Osteoblast (primary cell): ENCODE data around the gene MAPT. TPM values are rescaled to one million over a fixed set of nuclear protein-coding genes. Genes with fewer than 3 reads are reported as not detected.

Experiments used
- DNase-seq: peaks from one replicate; pipeline ENCODE4 v3.0.0; 2011; ENCODE audit warnings: low spot score, mixed read lengths; ENCODE audit not compliant: insufficient read length; ENCODE audit errors: missing footprints
- H2AFZ ChIP-seq: 2 replicates; pipeline ENCODE4 v1.6.0; 2011; ENCODE audit warnings: mild to moderate bottlenecking, low read length
- H3K27ac ChIP-seq: 2 replicates; pipeline ENCODE4 v1.5.1; 2011; ENCODE audit warnings: mild to moderate bottlenecking, low read depth, low read length, moderate library complexity
- H3K27me3 ChIP-seq: 2 replicates; pipeline ENCODE4 v1.6.0; 2012; ENCODE audit warnings: mild to moderate bottlenecking, control low read depth, inconsistent platforms, low read length, moderate library complexity; ENCODE audit not compliant: insufficient read depth
- H3K36me3 ChIP-seq: 2 replicates; pipeline ENCODE4 v1.5.1; 2011; ENCODE audit warnings: mild to moderate bottlenecking, low read length, control low read depth, moderate library complexity; ENCODE audit not compliant: insufficient read depth
- H3K4me1 ChIP-seq: 2 replicates; pipeline ENCODE4 v1.5.1; 2011; ENCODE audit warnings: mild to moderate bottlenecking, low read length, control low read depth, moderate library complexity; ENCODE audit not compliant: insufficient read depth
- H3K4me2 ChIP-seq: 2 replicates; pipeline ENCODE4 v1.6.0; 2011; ENCODE audit warnings: mild to moderate bottlenecking, low read length; ENCODE audit not compliant: insufficient read depth
- H3K4me3 ChIP-seq: fragments of 200-600 bp; sonication (generic); 3 replicates; pipeline ENCODE4 v1.5.1; 2012; ENCODE audit warnings: mild to moderate bottlenecking, low read length, inconsistent platforms; ENCODE audit not compliant: insufficient read depth
- H3K79me2 ChIP-seq: 2 replicates; pipeline ENCODE4 v1.6.0; 2012; ENCODE audit warnings: mild to moderate bottlenecking, low read length, control low read depth, inconsistent platforms; ENCODE audit not compliant: insufficient read depth
- H3K9me3 ChIP-seq: 2 replicates; pipeline ENCODE4 v1.5.1; 2011; ENCODE audit warnings: low read depth, low read length, control low read depth
- H4K20me1 ChIP-seq: 2 replicates; pipeline ENCODE4 v1.6.0; 2012; ENCODE audit warnings: mild to moderate bottlenecking, low read length, control low read depth; ENCODE audit not compliant: insufficient read depth
- CTCF ChIP-seq: IDR thresholded peaks from 2 replicates; pipeline ENCODE4 v1.5.1; 2011; ENCODE audit warnings: mild to moderate bottlenecking, low read depth, low read length, moderate library complexity; ENCODE audit errors: extremely low read depth
- total RNA-seq: library from RNA; depleted of rRNA; stranded (reverse); fragments of >200 nt; gene quantifications from 2 replicates; pipeline ENCODE4 v1.2.3, GENCODE V29; 2012

The MAPT gene
- total RNA-seq = 0.29 and 0.36 TPM in 2 replicates

GRCh38 chr17:45894022-45894784 is at the start of gene MAPT:
TSS of gene MAPT (plus strand) at chr17:45894554. CDS start at chr17:45962338, 67,784 bp downstream.
- Histone ChIP-seq H3K4me2 (peak within 1 kb of the TSS; percentile 77), H2AFZ (peak within 1 kb of the TSS; percentile 94), H3K36me3 (no peaks in the 10 kb centered on the region), H3K4me3 (peak within 1 kb of the TSS; percentile 72), H3K9me3 (no peaks in the 10 kb centered on the region), H3K4me1 (peaks cover 5% of the 10 kb centered on the region), H4K20me1 (no peaks in the 10 kb centered on the region), H3K79me2 (no peaks in the 10 kb centered on the region), H3K27me3 (peaks cover 51% of the 10 kb centered on the region), H3K27ac (no peak within 1 kb of the TSS)
- peak; percentile 71 for TF ChIP-seq CTCF
- DNase-seq = peak; percentile 100

GRCh38 chr17:45844695-45845375 is 49.5 kb upstream of the MAPT start, which contains the start of gene SPPL2C:
TSS of gene SPPL2C (plus strand) at chr17:45844881. CDS start at chr17:45844907, 26 bp downstream.
- no peak within 1 kb of the TSS for H3K27ac ChIP-seq
- H3K27me3 ChIP-seq = no peaks in the 10 kb centered on the region
- no peak for TF ChIP-seq CTCF
- H3K4me2 ChIP-seq = no peak within 1 kb of the TSS
- H3K4me1 ChIP-seq = no peaks in the 10 kb centered on the region
- H3K36me3 ChIP-seq = no peaks in the 10 kb centered on the region
- no peaks in the 10 kb centered on the region for H3K9me3 ChIP-seq
- no peak within 1 kb of the TSS for H3K4me3 ChIP-seq
- H2AFZ ChIP-seq = no peak within 1 kb of the TSS
- no peaks in the 10 kb centered on the region for H4K20me1 ChIP-seq
- DNase-seq = peak; percentile 68
- H3K79me2 ChIP-seq = no peaks in the 10 kb centered on the region

- no peaks in the 10 kb centered on the region for H3K79me2 ChIP-seq
- H3K4me1 ChIP-seq = no peaks in the 10 kb centered on the region
- H3K36me3 ChIP-seq = no peaks in the 10 kb centered on the region
- H4K20me1 ChIP-seq = no peaks in the 10 kb centered on the region
- H3K27ac ChIP-seq = no peak overlapping the region
- peak; percentile 65 for DNase-seq
- H3K4me3 ChIP-seq = no peak overlapping the region
- no peak overlapping the region for H3K4me2 ChIP-seq
- H3K27me3 ChIP-seq = no peaks in the 10 kb centered on the region
- no peak overlapping the region for H2AFZ ChIP-seq
- TF ChIP-seq CTCF = no peak
- no peaks in the 10 kb centered on the region for H3K9me3 ChIP-seq
Observed at GRCh38 chr17:45845376-45846185, 48.8 kb upstream of the MAPT start.

- Histone ChIP-seq H3K27ac (no peak overlapping the region), H3K9me3 (no peaks in the 10 kb centered on the region), H2AFZ (no peak overlapping the region), H3K79me2 (no peaks in the 10 kb centered on the region), H3K4me3 (no peak overlapping the region), H3K36me3 (no peaks in the 10 kb centered on the region), H4K20me1 (no peaks in the 10 kb centered on the region), H3K27me3 (no peaks in the 10 kb centered on the region), H3K4me1 (no peaks in the 10 kb centered on the region), H3K4me2 (no peak overlapping the region)
- TF ChIP-seq CTCF = no peak
- DNase-seq = no peak
Observed at GRCh38 chr17:45846223-45846622, 48.1 kb upstream of the MAPT start.
